Measurements from ENCODE around the gene SPOPL. TPM values are rescaled to one million over a fixed set of nuclear protein-coding genes. Genes with fewer than 3 reads are reported as not detected.

Gene SPOPL
- total RNA-seq, 1 experiment from 2014 or later, result 13.6 TPM

DNA sequence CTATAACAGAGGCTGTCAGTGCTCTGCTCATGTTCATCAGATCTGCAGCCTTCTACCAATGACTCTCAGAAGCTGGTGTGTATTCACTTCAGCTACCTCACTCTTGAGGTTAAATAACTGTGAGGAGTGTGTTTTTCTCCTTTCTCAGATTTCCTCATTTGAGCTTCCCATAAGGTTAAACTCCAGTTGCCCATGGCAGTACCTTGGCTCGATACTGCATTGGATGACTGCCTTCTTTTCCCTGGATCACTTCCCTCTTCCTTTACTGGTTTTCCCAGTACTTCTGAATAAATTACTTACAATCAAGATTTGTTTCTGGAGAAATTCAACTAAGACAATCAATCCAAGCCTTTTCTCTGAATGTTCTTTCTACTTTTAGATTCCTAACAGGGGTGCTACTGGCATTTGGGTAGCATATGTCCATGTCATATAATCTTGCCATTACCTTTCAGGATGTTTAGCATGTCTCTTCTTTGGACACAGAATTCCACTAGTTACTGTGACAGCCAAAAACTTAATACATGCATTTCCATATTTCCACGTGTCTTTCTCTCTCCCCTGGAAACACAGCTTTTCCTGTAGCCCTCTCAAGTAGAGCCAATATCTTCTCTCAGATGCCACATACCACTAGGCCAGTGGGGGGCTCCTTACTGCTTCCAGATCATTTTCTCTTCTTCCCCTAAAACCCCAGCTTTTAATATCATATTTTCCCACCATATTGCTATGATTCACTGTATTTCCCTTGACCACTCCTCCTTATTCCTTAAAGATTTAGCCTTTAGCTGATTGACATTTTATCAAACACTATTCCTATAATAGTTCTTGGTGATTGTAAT, 15.0 kb upstream of the SPOPL start:
- Histone ChIP-seq H2AK5ac (ENCODE audit: insufficient read length, low read length) (no peak overlapping the region), H3K4ac (ENCODE audit: low read depth, low read length) (no peak overlapping the region), H3K56ac (ENCODE audit: insufficient read length, low read depth, low read length) (no peak overlapping the region), H3K23me2 (ENCODE audit: insufficient read length, low read depth, low read length, poor library complexity, severe bottlenecking) (no peaks in the 10 kb centered on the region), H3T11ph (ENCODE audit: low read length) (no peak overlapping the region), H3K4me2 (ENCODE audit: insufficient read depth, insufficient read length, low read length) (no peak overlapping the region), H4K20me1 (ENCODE audit: control insufficient read depth, insufficient read depth, insufficient read length) (no peaks in the 10 kb centered on the region), H3K9ac (ENCODE audit: extremely low read depth, insufficient read length, low read length) (no peak overlapping the region), H4K91ac (ENCODE audit: insufficient read length, low read depth, low read length) (no peak overlapping the region), H2AFZ (ENCODE audit: low read length) (no peak overlapping the region), H2BK15ac (ENCODE audit: low read depth, low read length) (no peak overlapping the region), H3K14ac (ENCODE audit: insufficient read depth, low read length) (no peak overlapping the region), H2BK12ac (ENCODE audit: insufficient read length, low read depth, low read length) (no peak overlapping the region), H3K79me2 (ENCODE audit: insufficient read depth, low read length) (no peaks in the 10 kb centered on the region), H4K5ac (ENCODE audit: insufficient read length, low read depth, low read length) (no peak overlapping the region), H3K18ac (ENCODE audit: insufficient read length, low read depth, low read length) (no peak overlapping the region), H3K27me3 (ENCODE audit: insufficient read depth, low read length) (no peaks in the 10 kb centered on the region; the same call in 1 of the 2 replicates), H3K27ac (ENCODE audit: insufficient read length, low read depth, low read length) (no peak overlapping the region), H4K8ac (replicated peaks; ENCODE audit: insufficient read length, low read depth, low read length) (no peak overlapping the region), H2BK120ac (ENCODE audit: low read depth, low read length, poor library complexity, severe bottlenecking) (no peak overlapping the region), H3K9me3 (ENCODE audit: control insufficient read depth, low read depth, low read length) (no peaks in the 10 kb centered on the region), H2BK5ac (ENCODE audit: insufficient read length, low read length) (no peak overlapping the region), H3K79me1 (ENCODE audit: insufficient read depth, low read depth, low read length, poor library complexity, severe bottlenecking) (no peaks in the 10 kb centered on the region), H2BK20ac (ENCODE audit: low read depth, low read length, poor library complexity, severe bottlenecking) (no peak overlapping the region), H3K23ac (ENCODE audit: insufficient read length, low read depth, low read length) (no peak overlapping the region), H3K4me1 (ENCODE audit: insufficient read depth, low read length) (no peaks in the 10 kb centered on the region)
- WGBS (ENCODE audit: extremely low coverage, insufficient read length, low lambda C conversion rate), result no CpG with 5 or more reads among the region's 2 CpGs
- peaks cover 0 to 4% (median 3%) of the 10 kb centered on the region in 3 experiments; a peak in 1 of 7 replicates for H3K36me3 Mint-ChIP-seq (ENCODE audit: insufficient read depth in 1 of 3, low read depth in 3 of 3)
- H3K9me3 Mint-ChIP-seq, result peaks cover 4 to 5% of the 10 kb centered on the region in 2 experiments
- H3K27me3 Mint-ChIP-seq (ENCODE audit: low read depth), result no peaks in the 10 kb centered on the region
- no peaks in the 10 kb centered on the region for H3K4me1 Mint-ChIP-seq
- no peak for DNase-seq
- no peak overlapping the region for H3K4me3 Mint-ChIP-seq
- no peak overlapping the region for H3K27ac Mint-ChIP-seq
- peak; percentile 52 for TF ChIP-seq CTCF (conservative IDR thresholded peaks at IDR 0.05)
